GM18508 (cell line): ENCODE results near the gene ACAD10.
"Not testable (repeated sequence)": the region's sequence is repeated elsewhere in the genome, so short reads cannot be mapped to it uniquely, and the experiment has no call there.

Source experiments
- ATAC-seq: cut with Tn5 transposase; IDR thresholded peaks from one replicate; pipeline ENCODE4 v1.9.1; 2021; ENCODE audit warnings: moderate number of reproducible peaks; ENCODE audit not compliant: insufficient read depth, unreplicated experiment

The ACAD10 gene

GRCh38 chr12:111686574-111687105 is 787 bp downstream of the ACAD10 start:
- no peak for ATAC-seq

GRCh38 chr12:111687255-111687654 is 1.4 kb downstream of the ACAD10 start:
- ATAC-seq, result no peak

DNA sequence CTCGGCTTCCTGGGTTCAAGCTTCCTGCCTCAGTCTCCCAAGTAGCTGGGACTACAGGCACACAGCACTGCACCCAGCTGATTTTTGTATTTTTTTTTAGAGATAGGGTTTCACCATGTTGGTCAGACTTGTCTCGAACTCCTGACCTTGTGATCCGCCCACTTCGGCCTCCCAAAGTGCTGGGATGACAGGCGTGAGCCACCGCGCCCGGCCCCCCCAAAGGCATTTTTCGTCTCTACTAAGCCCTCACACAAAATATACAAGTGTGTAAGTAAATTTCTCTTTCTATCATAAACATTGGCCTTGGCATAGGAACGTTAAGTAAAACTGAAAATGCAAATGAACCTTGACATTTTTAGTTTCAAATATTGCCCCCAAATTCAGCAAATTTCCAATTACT is 2.1 kb downstream of the ACAD10 start:
- ATAC-seq, result no peak

DNA sequence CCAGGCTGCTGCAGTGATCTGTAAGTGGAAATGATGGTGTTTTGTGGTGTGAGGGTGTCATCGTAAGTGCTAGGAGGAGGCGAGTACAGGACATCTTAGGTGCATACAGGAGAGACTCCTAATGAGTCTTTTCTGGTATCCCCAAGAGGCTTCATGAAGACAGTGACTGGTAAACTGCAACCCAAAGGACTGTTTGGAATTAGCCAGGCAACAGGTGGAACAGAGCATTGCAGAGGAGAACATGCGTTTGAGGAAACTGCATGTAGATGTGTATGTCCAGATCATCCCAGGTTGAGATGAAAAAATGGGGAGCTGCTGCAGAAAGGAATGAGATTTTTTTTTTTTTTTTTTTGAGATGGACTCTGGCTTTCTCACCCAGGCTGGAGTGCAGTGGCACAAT is 5.4 kb downstream of the ACAD10 start:
- no peak for ATAC-seq

GRCh38 chr12:111692575-111693210 is 6.8 kb downstream of the ACAD10 start:
- ATAC-seq, result no peak

GRCh38 chr12:111693818-111694217 is 8.0 kb downstream of the ACAD10 start:
- no peak for ATAC-seq

DNA sequence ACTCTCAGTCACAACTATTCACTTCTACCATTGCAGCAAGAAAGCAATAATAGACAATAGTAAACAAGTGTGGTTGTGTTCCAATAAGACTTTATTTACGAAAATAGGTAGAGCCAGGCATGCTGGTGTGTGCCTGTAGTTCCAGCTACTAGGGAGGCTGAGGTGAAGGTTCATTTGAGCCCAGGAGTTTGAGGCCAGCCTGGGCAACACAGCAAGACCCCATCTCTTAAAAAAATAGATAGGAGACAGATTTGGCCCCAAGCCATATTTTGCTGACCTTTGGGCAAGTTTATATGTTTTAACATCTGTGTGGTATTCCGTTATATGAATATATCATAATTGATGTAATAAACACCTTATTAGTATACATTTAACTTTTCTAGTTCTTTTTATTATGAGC is 14.1 kb downstream of the ACAD10 start:
- no peak for ATAC-seq

DNA sequence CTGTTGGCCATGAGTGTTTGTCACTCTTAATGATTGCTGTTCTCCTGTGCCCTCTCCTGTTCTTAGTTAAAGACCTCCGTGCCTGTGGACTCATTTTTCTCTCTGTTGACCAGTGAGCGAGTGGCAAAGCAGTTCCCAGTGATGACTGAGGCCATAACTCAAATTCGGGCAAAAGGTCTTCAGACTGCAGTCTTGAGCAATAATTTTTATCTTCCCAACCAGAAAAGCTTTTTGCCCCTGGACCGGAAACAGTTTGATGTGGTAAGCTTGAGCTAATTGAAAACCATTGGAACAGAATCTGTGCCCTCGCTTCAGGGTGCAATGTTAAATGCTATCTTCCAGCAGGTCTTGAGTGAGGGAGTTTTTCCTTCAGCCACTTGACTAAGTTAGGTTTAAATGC is 19.8 kb downstream of the ACAD10 start:
- ATAC-seq, result no peak

GRCh38 chr12:111706145-111706544 is 20.3 kb downstream of the ACAD10 start:
- ATAC-seq, result no peak

DNA sequence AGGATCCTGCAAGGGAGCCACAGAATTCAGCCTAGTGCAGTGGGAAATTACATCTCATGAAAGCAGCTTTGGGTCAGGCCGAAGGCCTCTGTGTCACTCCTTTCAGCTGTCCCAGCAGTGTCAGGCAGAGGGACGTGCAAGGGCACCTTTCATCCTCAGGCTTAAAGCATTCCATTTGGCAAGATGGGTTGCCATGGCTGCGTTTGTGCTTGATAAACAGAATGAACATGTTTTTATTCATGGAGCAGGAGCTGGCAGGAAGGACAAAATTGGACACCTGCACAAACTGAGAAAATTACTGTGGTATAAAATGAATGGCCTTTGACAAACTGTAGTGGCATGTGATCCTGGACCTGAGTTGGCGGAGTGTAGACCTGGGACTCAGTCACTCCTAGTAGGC is 29.4 kb downstream of the ACAD10 start:
- ATAC-seq, result no peak

- not testable (repeated sequence) for ATAC-seq
These were observed 33.5 kb downstream of the ACAD10 start for GRCh38 chr12:111719316-111719715.

DNA sequence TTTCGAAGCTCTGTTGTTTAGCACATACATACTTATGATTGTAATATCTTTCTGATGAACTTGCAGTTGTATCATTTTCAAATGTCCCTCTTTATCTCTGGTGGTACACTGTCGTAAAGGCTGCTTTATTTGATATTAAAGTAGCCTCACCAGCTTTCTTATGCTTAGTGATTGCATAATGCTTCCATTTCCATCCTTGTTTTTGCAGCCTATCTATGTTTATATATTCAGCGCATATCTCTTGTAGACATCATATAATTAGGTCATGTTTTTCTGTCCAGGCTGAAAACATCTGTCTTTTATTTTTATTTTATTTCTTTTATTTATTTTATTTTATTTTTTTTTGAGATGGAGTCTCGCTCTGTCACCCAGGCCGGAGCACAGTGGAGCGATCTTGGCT is 34.6 kb downstream of the ACAD10 start:
- ATAC-seq, result no peak

- ATAC-seq, result not testable (repeated sequence)
These were observed 38.0 kb downstream of the ACAD10 start for GRCh38 chr12:111723646-111724360.

- ATAC-seq, result no peak
These were observed 42.9 kb downstream of the ACAD10 start for GRCh38 chr12:111728795-111729194.

GRCh38 chr12:111730420-111730819 is 44.6 kb downstream of the ACAD10 start:
- ATAC-seq, result no peak

GRCh38 chr12:111732786-111733185 is 46.9 kb downstream of the ACAD10 start:
- no peak for ATAC-seq

DNA sequence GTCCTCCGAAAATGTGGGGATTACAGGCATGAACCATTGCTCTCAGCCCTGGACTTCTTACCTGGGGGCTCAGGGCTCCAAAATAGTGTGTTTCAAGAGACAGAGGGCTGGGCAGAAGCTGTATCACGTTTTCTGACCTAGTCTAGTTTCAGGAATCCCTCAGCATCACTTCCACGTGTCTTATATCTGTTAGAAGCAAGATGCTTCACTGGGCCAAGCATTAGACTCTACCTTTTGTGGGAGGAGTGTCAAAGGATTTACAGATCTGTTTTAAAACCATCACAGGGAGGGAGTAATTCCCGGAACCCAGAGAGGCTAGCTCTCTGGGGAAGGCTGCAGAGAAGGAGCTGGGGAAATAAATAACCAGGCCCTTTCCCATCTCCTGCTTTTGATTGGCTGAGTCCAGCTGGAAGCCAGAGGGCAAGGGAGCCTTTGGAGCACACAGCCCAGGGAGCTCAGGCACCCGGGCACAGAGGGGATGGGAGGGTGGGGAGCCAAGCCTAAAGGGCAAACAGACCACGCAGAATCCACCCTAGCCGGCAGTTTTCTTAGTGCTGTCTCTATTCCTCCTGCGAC is 47.6 kb downstream of the ACAD10 start:
- no peak for ATAC-seq

DNA sequence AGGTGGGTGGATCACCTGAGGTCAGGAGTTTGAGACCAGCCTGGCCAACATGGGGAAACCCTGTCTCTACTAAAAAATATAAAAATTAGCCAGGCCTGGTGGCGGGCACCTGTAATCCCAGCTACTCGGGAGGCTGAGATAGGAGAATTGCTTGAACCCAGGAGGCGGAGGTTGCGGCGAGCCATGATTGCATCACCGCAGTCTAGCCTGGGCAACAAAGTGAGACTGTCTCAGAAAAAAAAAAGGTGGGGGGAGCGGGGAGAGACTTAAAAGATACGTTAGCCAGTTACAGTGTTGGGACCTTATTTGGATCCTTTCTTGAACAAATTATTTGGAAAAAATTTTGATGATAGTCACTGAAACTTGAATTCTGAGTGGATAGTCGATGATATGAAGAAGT is 53.7 kb downstream of the ACAD10 start:
- not testable (repeated sequence) for ATAC-seq

DNA sequence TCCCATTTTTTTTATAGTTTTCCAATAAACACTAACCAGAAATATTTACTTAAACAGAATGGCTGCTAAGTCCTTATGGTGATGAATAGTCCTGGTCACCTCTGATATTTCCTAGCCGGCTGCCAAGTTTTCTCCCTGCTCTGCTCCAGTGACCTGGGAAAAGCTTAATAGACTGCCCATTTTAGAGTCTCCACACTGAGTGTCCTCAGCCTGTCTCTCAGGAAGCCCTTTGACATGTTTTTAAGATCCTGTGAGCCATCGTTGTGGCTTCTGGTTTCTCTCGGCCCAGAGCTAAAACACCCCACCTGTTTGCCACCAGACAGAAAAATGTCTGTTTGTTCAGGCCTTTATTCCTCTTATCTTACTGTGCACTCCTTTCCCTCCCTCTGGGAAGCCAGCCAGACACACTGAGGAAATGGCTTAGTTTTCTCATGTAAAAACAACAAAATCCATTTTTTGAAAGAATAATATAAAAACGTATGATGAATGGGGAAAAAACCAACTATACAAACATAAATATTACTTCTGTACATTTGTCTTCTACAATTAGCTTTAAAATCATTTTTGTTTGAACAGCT is 55.5 kb downstream of the ACAD10 start:
- no peak for ATAC-seq

DNA sequence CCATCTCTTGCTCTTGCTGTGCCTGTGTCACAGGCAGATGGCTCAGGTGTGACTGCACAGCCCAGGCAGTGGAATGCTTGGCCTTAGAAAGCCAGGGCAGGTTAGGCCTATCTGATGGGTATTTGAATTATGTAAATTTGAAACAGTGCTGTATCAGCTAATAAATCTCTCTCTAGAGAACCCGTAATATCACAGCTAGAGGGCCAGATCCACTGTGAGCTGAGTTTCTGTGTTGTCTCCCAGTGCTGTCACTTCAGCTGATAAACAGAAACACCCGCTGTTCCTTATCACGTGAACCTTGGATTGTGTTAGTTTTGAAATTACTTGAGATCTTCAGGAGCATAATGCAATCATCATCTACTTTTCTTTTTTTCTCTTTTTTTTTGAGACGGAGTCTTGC is 59.4 kb downstream of the ACAD10 start:
- no peak for ATAC-seq

DNA sequence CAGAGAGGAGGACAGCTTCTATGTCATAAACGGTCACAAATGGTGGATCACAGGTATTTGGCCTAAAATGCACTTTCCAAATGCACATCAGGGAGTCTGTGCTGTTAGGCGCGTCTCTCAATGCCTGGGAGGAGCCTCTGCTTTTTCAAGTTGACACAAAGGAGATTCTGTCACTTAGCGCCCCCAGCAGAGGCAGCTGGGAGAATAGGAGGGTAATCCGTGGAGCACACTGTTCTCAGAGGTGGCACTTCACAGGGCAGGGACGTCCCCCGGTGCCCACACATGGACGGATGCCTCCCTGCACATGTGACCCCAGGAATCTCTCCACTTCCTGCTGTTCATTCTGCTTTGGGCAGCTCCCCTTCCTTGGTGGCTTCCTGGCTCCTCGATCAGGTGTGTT is 61.5 kb downstream of the ACAD10 start:
- ATAC-seq, result no peak
